GM18502 (cell line): ENCODE data around the gene EDN3.

Source experiments
- ATAC-seq: cut with Tn5 transposase; IDR thresholded peaks from one replicate; pipeline ENCODE4 v1.9.1; 2021; ENCODE audit warnings: mild to moderate bottlenecking; ENCODE audit not compliant: unreplicated experiment, poor library complexity

Gene EDN3

GRCh38 chr20:59359906-59360725 is 59.7 kb downstream of the EDN3 start:
- no peak for ATAC-seq

GRCh38 chr20:59360934-59361333 is 60.5 kb downstream of the EDN3 start:
- no peak for ATAC-seq

GRCh38 chr20:59361411-59361810 is 61.0 kb downstream of the EDN3 start:
- ATAC-seq = no peak

GRCh38 chr20:59363101-59363500 is 62.7 kb downstream of the EDN3 start:
- ATAC-seq = no peak

DNA sequence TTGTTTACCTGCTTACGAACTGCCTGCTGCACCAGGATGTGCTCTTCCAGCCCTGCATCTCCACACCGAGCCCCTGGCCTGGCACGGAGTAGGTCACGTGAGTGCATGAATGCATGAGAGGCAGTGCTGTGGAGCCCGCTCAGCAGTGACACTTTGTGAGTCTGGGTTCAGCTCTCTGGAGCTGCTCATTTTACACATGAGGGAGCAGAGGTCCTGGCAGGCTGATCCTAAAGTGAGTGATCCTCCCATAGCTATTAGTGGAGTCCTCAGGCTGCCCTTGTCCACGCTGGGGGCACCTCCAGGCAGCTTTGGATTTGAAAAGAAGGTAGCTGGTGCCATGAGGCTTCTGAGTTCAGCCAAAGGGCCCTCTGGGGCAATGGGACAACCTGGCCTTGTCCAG is 64.2 kb downstream of the EDN3 start:
- no peak for ATAC-seq

DNA sequence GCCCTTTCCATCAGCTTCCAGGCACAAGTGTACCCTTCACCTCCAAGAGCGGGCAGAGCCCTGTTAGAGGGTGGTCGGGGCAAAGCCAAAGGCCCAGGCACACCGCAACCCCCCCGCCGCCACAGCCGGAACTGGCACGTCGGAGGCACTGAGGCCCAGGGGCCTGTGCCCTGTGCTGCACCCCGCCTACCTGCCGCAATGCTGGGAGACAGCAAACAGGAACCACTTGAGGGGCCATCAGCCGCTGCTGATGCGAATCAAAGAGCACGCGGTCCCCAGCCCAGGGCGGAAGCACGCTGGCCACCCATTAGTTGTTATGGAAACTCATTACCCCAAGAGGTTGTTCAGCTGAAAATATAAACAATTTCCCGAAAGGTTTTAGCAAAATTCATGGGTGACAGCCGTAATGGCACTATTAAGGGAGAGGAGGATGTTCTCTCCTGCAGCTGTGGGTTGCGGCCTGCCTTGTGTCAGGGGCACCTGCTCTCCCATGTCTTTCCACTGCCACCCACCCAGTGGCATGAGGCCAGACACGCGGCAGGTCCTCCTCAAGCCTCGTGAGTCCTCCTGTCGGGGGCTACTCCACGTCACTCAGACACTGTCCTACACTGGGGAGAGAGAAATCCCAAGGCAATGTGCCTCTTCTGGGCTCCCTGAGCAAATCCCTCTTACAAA is 65.3 kb downstream of the EDN3 start:
- no peak for ATAC-seq

- no peak for ATAC-seq
Observed at GRCh38 chr20:59371431-59371830, 71.0 kb downstream of the EDN3 start.

- no peak for ATAC-seq
Observed at GRCh38 chr20:59374261-59374660, 73.8 kb downstream of the EDN3 start.

DNA sequence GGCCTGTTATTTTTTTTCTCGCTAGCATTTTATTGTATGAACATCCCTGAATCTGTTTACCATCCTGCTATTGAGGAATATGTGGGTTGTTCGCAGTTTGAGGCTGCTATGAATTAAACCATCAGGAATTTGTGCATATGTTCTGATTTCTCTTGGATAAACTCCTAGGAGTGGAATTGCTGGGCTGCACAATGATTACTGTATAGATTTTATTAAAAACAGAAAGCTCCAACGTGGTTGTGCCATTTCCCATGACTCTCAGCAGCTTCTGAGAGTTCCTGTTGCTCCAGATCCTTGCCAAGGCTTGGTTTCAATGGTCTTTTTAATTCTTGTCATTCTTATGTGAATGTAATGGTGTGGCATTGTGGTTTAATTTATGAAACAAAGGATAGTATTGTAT is 75.1 kb downstream of the EDN3 start:
- no peak for ATAC-seq
